Mucosa of rectum (tissue), 2 donors: ENCODE results near the gene ANTXR2.

Experiments used
- H3K27ac ChIP-seq, 2 donors: one replicate each; pipeline ENCODE4 v1.7.0; 2013; ENCODE audit warnings: inconsistent platforms in 2 of 2, low read depth in 2 of 2, low read length in 2 of 2
- H3K27me3 ChIP-seq, 2 donors: one replicate each; pipeline ENCODE4 v1.7.0; 2013; ENCODE audit warnings: low read length in 2 of 2; ENCODE audit not compliant: control insufficient read depth in 2 of 2, insufficient read depth in 2 of 2
- H3K36me3 ChIP-seq, 2 donors: one replicate each; pipeline ENCODE4 v1.7.0; 2013; ENCODE audit warnings: low read length in 2 of 2; ENCODE audit not compliant: control insufficient read depth in 2 of 2, insufficient read depth in 2 of 2
- H3K4me1 ChIP-seq, 2 donors: one replicate each; pipeline ENCODE4 v1.7.0; 2013; ENCODE audit warnings: low read length in 2 of 2, mild to moderate bottlenecking in 1 of 2; ENCODE audit not compliant: control insufficient read depth in 2 of 2, insufficient read depth in 2 of 2
- H3K4me3 ChIP-seq, 2 donors: one replicate each; pipeline ENCODE4 v1.7.0; 2013; ENCODE audit warnings: low read length in 2 of 2
- H3K9ac ChIP-seq, 2 donors: one replicate each; pipeline ENCODE4 v1.7.0; 2013; ENCODE audit warnings: low read length in 2 of 2, low read depth in 1 of 2, mild to moderate bottlenecking in 1 of 2
- H3K9me3 ChIP-seq, 2 donors: one replicate each; pipeline ENCODE4 v1.7.0; 2013; ENCODE audit warnings: low read length in 2 of 2; ENCODE audit not compliant: control insufficient read depth in 2 of 2
- donor health status: healthy.
- donor health status: Normal muscosa, but diverticular disease.

ANTXR2 gene

DNA sequence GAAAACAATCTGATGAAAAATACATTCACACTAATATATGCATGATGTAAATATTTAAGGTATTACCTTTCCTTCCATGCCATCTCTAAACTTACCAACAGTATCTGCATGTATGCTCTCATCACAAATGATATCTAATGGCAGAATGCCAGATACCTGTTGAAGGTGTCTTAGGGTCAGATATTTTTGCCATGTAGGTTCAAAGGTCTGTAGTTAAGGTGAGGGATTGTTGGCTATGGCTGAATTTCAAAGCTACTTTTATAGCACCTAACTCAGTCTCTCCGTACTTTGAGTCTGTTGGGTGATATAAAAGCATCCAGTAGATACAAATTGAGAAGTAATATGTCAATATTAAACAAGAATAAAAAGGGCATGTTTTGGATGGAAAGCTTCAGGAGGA lies 19.8 kb upstream of the ANTXR2 start:
- H3K27me3 ChIP-seq: no peaks in the 10 kb centered on the region
- no peaks in the 10 kb centered on the region for H3K9me3 ChIP-seq
- H3K27ac ChIP-seq: no peak overlapping the region
- no peaks in the 10 kb centered on the region for H3K4me1 ChIP-seq
- no peak overlapping the region for H3K9ac ChIP-seq
- no peaks in the 10 kb centered on the region for H3K36me3 ChIP-seq
- no peak overlapping the region for H3K4me3 ChIP-seq

DNA sequence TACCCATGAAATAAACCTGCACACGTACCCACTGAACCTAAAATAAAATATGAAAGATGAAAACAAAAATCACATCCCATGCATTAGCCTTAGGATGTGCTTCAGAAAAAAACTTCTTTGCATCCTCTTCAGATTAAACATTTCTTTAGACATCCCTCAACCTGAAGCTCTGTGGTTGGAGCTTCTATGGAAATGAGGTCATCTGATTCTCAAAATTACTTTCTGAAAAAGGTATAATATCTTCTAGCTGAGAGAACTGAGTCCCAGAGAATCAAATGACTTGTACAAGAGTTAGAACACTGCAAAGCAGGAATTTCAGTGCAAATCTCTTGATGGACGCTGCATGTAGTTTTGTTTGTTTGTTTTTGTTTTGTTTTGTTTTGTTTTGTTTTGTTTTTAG lies 19.1 kb upstream of the ANTXR2 start:
- Histone ChIP-seq H3K27me3 (no peaks in the 10 kb centered on the region), H3K9ac (no peak overlapping the region), H3K4me3 (no peak overlapping the region), H3K9me3 (no peaks in the 10 kb centered on the region), H3K36me3 (no peaks in the 10 kb centered on the region), H3K4me1 (no peaks in the 10 kb centered on the region), H3K27ac (no peak overlapping the region)

- Histone ChIP-seq H3K4me3 (no peak overlapping the region), H3K27me3 (no peaks in the 10 kb centered on the region), H3K36me3 (no peaks in the 10 kb centered on the region), H3K27ac (no peak overlapping the region), H3K9ac (no peak overlapping the region), H3K4me1 (no peaks in the 10 kb centered on the region), H3K9me3 (no peaks in the 10 kb centered on the region)
Observed at GRCh38 chr4:80091688-80092087, 18.7 kb upstream of the ANTXR2 start.

- Histone ChIP-seq H3K4me3 (no peak overlapping the region), H3K27ac (no peak overlapping the region), H3K36me3 (no peaks in the 10 kb centered on the region), H3K9me3 (no peaks in the 10 kb centered on the region), H3K9ac (no peak overlapping the region), H3K27me3 (no peaks in the 10 kb centered on the region), H3K4me1 (no peaks in the 10 kb centered on the region)
Observed at GRCh38 chr4:80091184-80091583, 18.2 kb upstream of the ANTXR2 start.

DNA sequence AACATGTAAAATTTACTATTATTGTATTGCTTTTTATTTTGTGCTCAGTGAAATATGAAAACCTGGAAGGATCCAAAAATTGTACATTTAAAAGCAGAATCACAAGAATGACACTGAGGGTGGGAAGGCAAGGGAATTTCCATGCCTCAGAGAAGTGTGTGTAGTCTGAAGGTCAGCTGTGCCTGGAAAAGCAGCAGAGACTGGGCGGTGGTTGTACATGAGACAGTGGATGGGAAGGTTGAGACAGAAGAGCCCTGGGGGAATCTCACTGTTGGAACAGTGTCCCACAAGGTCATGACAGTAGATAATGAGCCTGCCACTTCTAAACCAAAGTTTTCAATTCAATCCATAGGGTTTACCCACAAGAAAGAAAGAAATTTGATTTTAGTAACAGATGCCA lies 17.1 kb upstream of the ANTXR2 start:
- Histone ChIP-seq H3K4me1 (no peaks in the 10 kb centered on the region), H3K27ac (no peak overlapping the region), H3K9me3 (no peaks in the 10 kb centered on the region), H3K27me3 (no peaks in the 10 kb centered on the region), H3K4me3 (no peak overlapping the region), H3K9ac (no peak overlapping the region), H3K36me3 (no peaks in the 10 kb centered on the region)

DNA sequence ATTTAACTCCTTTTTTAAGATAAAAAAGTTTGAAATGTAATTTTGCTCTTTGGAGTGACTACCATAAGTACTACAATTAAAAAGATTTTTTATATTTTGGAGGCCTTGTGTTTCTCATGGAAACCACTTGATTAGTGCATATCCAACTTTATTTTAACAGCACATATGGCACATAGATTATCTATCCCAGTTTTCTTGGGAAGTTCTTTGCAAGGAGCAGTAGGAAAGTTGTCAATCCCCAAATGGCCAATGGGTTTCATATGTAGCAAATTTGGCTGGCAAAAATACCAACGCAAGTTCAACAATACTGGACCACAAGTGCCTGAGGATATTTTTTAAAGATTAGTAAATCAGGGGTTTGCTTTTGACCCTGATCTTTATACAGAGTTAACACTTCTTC lies 15.4 kb upstream of the ANTXR2 start:
- no peaks in the 10 kb centered on the region for H3K27me3 ChIP-seq
- H3K4me1 ChIP-seq: no peaks in the 10 kb centered on the region
- no peaks in the 10 kb centered on the region for H3K9me3 ChIP-seq
- H3K27ac ChIP-seq: no peak overlapping the region
- H3K36me3 ChIP-seq: no peaks in the 10 kb centered on the region
- no peak overlapping the region for H3K9ac ChIP-seq
- no peak overlapping the region for H3K4me3 ChIP-seq

- no peaks in the 10 kb centered on the region for H3K27me3 ChIP-seq
- no peaks in the 10 kb centered on the region for H3K9me3 ChIP-seq
- no peak overlapping the region for H3K9ac ChIP-seq
- no peak overlapping the region for H3K27ac ChIP-seq
- no peak overlapping the region for H3K4me3 ChIP-seq
- H3K36me3 ChIP-seq: no peaks in the 10 kb centered on the region
- H3K4me1 ChIP-seq: no peaks in the 10 kb centered on the region
Observed at GRCh38 chr4:80086296-80086695, 13.3 kb upstream of the ANTXR2 start.

DNA sequence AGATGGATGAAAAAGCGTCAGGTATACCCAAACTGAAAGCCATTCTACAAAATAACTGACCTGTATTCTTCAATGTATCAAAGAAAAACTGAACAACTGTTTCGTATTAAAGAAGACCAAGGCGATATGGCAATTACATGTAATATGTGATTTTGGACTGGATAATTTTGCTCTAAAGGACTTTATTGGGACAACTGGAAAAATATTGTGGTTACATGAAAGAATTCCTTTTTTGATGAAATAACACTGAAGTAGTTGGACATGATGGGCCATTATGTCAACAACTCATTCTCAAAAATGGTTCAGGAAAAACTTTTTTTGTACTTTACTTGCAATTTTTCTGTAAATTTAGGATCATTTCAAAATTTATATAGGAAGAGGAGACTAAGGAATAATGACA lies 12.1 kb upstream of the ANTXR2 start:
- H3K27ac ChIP-seq: no peak overlapping the region
- H3K27me3 ChIP-seq: no peaks in the 10 kb centered on the region
- no peaks in the 10 kb centered on the region for H3K36me3 ChIP-seq
- no peak overlapping the region for H3K9ac ChIP-seq
- no peaks in the 10 kb centered on the region for H3K4me1 ChIP-seq
- H3K4me3 ChIP-seq: no peak overlapping the region
- H3K9me3 ChIP-seq: no peaks in the 10 kb centered on the region

GRCh38 chr4:80082693-80083092 lies 9.7 kb upstream of the ANTXR2 start:
- H3K27me3 ChIP-seq: no peaks in the 10 kb centered on the region
- H3K9ac ChIP-seq: no peak overlapping the region
- no peak overlapping the region for H3K27ac ChIP-seq
- no peaks in the 10 kb centered on the region for H3K4me1 ChIP-seq
- H3K36me3 ChIP-seq: no peaks in the 10 kb centered on the region
- no peak overlapping the region for H3K4me3 ChIP-seq
- H3K9me3 ChIP-seq: no peaks in the 10 kb centered on the region

DNA sequence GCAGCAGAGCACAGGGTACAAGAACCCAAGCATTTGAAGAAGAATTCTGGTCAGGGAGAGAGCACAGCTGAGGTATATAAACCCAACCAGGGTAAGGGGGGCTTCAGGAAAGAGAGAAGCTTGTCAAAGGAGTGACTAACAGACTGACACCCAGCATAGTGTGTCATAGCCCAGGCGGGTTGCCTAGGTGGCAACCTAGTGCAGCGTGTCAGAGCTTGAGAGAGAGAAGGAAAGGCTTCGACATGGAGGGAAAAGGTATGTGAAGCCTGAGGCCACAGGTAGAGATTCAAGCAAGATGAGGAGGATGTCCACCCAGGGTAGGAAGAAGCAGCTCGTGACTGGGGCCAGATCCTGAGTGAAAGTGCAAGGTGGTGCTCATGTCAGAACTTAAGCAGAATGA lies 8.5 kb upstream of the ANTXR2 start:
- Histone ChIP-seq H3K27me3 (no peaks in the 10 kb centered on the region), H3K36me3 (no peaks in the 10 kb centered on the region), H3K9ac (no peak overlapping the region), H3K9me3 (no peaks in the 10 kb centered on the region), H3K4me3 (no peak overlapping the region), H3K27ac (no peak overlapping the region), H3K4me1 (no peaks in the 10 kb centered on the region)

GRCh38 chr4:80079255-80079923 lies 6.4 kb upstream of the ANTXR2 start:
- no peaks in the 10 kb centered on the region for H3K9me3 ChIP-seq
- no peak overlapping the region for H3K27ac ChIP-seq
- no peaks in the 10 kb centered on the region for H3K27me3 ChIP-seq
- no peak overlapping the region for H3K4me3 ChIP-seq
- no peaks in the 10 kb centered on the region for H3K4me1 ChIP-seq
- no peak overlapping the region for H3K9ac ChIP-seq
- H3K36me3 ChIP-seq: no peaks in the 10 kb centered on the region
